NCI-H226 (cell line): ENCODE results near the gene HAO1.
"Not testable (repeated sequence)": the region's sequence is repeated elsewhere in the genome, so short reads cannot be mapped to it uniquely, and the experiment has no call there.

Source experiments
- DNase-seq: peaks from one replicate; pipeline ENCODE4 v3.0.0-alpha.2; 2015

Gene HAO1

GRCh38 chr20:7850775-7851490 is 89.3 kb downstream of the HAO1 start:
- DNase-seq = no peak

GRCh38 chr20:7849675-7850074 is 90.6 kb downstream of the HAO1 start:
- DNase-seq = no peak

- DNase-seq = no peak
Observed at GRCh38 chr20:7848351-7848750, 91.9 kb downstream of the HAO1 start.

GRCh38 chr20:7843613-7844012 is 96.6 kb downstream of the HAO1 start:
- peak; percentile 61 for DNase-seq

- peak; percentile 87 for DNase-seq
Observed at GRCh38 chr20:7841971-7842310, 98.3 kb downstream of the HAO1 start.

- DNase-seq = peak; percentile 70
Observed at GRCh38 chr20:7841291-7841970, 98.8 kb downstream of the HAO1 start.

GRCh38 chr20:7836076-7836475 is 104.2 kb downstream of the HAO1 start:
- no peak for DNase-seq

GRCh38 chr20:7834441-7834840 is 105.8 kb downstream of the HAO1 start:
- not testable (repeated sequence) for DNase-seq
